HepG2 (cell line): Measurements from ENCODE around the gene TFB1M. TPM values are rescaled to one million over a fixed set of nuclear protein-coding genes. Genes with fewer than 3 reads are reported as not detected.
A peak's percentile ranks its signal among the peaks of the same experiment; 100 is the strongest.

Experiments used
- BRCA1 ChIP-seq: sonication (generic); formaldehyde crosslinking; IDR thresholded peaks from 2 replicates; pipeline ENCODE4 v1.4.0; 2020; ENCODE audit warnings: missing genetic modification reagents
- DDIT3 ChIP-seq: sonication (generic); formaldehyde crosslinking; IDR thresholded peaks from 2 replicates; pipeline ENCODE4 v1.4.0; 2020; ENCODE audit warnings: mild to moderate bottlenecking, missing genetic modification reagents
- MAFG ChIP-seq: sonication (generic); formaldehyde crosslinking; IDR thresholded peaks from 2 replicates; pipeline ENCODE4 v1.5.1; 2020; ENCODE audit warnings: mild to moderate bottlenecking, missing genetic modification reagents
- NR2F1 ChIP-seq, 2 experiments: fragments of 450-650 bp in 1 of 2; formaldehyde crosslinking in 1 of 2; IDR thresholded peaks; 2 replicates each; pipeline versions ENCODE4 v1.5.0 to v1.6.1; 2016 to 2020; ENCODE audit warnings: mild to moderate bottlenecking in 1 of 2, missing compliant biosample characterization in 1 of 2, missing genetic modification reagents in 1 of 2, moderate library complexity in 1 of 2
- RCOR2 ChIP-seq: IDR thresholded peaks from 2 replicates; pipeline ENCODE4 v1.6.1; 2016; ENCODE audit warnings: missing biosample characterization, missing genetic modification reagents
- SCMH1 ChIP-seq: sonication (generic); formaldehyde crosslinking; IDR thresholded peaks from 2 replicates; pipeline ENCODE4 v1.9.0; 2021; ENCODE audit warnings: missing genetic modification reagents, mild to moderate bottlenecking, borderline replicate concordance
- SOX6 ChIP-seq, 2 experiments: fragments of 450-650 bp in 1 of 2; sonication (generic) in 1 of 2; formaldehyde crosslinking in 1 of 2; IDR thresholded peaks; 2 replicates each; pipeline versions ENCODE4 v1.4.0 to v1.6.1; 2017 to 2020; ENCODE audit warnings: antibody characterized with exemption in 1 of 2, mild to moderate bottlenecking in 1 of 2, missing genetic modification reagents in 1 of 2
- TBX3 ChIP-seq: fragments of 450-650 bp; IDR thresholded peaks from 2 replicates; pipeline ENCODE4 v1.6.1; 2017; ENCODE audit warnings: antibody characterized with exemption, mild to moderate bottlenecking, inconsistent platforms, borderline replicate concordance
- TP53 ChIP-seq: sonication (generic); formaldehyde crosslinking; conservative IDR thresholded peaks from 2 replicates; pipeline ENCODE4 v1.4.0; 2020; ENCODE audit warnings: missing genetic modification reagents
- ZBTB25 ChIP-seq: IDR thresholded peaks from 2 replicates; pipeline ENCODE4 v1.6.1; 2018; ENCODE audit warnings: missing genetic modification reagents
- ZMAT3 ChIP-seq: sonication (generic); formaldehyde crosslinking; conservative IDR thresholded peaks from 2 replicates; pipeline ENCODE4 v1.7.0; 2021; ENCODE audit warnings: missing genetic modification reagents
- ZNF136 ChIP-seq: sonication (generic); formaldehyde crosslinking; IDR thresholded peaks from 2 replicates; pipeline ENCODE4 v1.8.1; 2022; ENCODE audit warnings: low read depth, mild to moderate bottlenecking, moderate library complexity, missing genetic modification reagents
- ZNF225 ChIP-seq: sonication (generic); formaldehyde crosslinking; IDR thresholded peaks from 2 replicates; pipeline ENCODE4 v1.4.0; 2020; ENCODE audit warnings: mild to moderate bottlenecking, missing genetic modification reagents
- ZNF432 ChIP-seq: sonication (generic); formaldehyde crosslinking; IDR thresholded peaks from 2 replicates; pipeline ENCODE4 v1.5.0; 2020; ENCODE audit warnings: missing genetic modification reagents, mild to moderate bottlenecking, borderline replicate concordance
- ZNF552 ChIP-seq: sonication (generic); formaldehyde crosslinking; IDR thresholded peaks from 2 replicates; pipeline ENCODE4 v1.9.0; 2022; ENCODE audit warnings: missing genetic modification reagents, mild to moderate bottlenecking, borderline replicate concordance
- polyA plus RNA-seq, 8 experiments: library from polyadenylated mRNA; depleted of rRNA in 3 of 8; stranded (reverse) in 7 of 8; unstranded in 1 of 8; fragments of >200 nt; fragmentation: Illumina TruSeq in 4 of 8; extraction: Trizol in 4 of 8; gene quantifications; 2 replicates each; pipeline versions ENCODE4 v1.2.1 to v1.2.3, GENCODE V29; 2011 to 2016; ENCODE audit warnings: low read depth in 4 of 8, missing spikeins in 1 of 8, mixed read lengths in 1 of 8; ENCODE audit not compliant: insufficient read depth in 1 of 8
- total RNA-seq, 5 experiments: library from RNA; depleted of rRNA; stranded (reverse); fragments of >200 nt; fragmentation: Illumina TruSeq; extraction: Trizol; gene quantifications; 2 replicates each; pipeline ENCODE4 v1.2.3, GENCODE V29; 2016; ENCODE audit warnings: low read depth in 1 of 5
- TF ChIP-seq, protein P1 (sequence below): sonication (generic); formaldehyde crosslinking; conservative IDR thresholded peaks from 2 replicates; pipeline ENCODE4 v1.8.0; 2022; ENCODE audit warnings: low read depth, missing genetic modification reagents
- TF ChIP-seq, protein P2 (sequence below): sonication (generic); formaldehyde crosslinking; IDR thresholded peaks from 2 replicates; pipeline ENCODE4 v1.8.0; 2022; ENCODE audit warnings: low read depth, missing genetic modification reagents
- TF ChIP-seq, protein P3 (sequence below): sonication (generic); formaldehyde crosslinking; IDR thresholded peaks from 2 replicates; pipeline ENCODE4 v1.9.0; 2022; ENCODE audit warnings: missing genetic modification reagents, mild to moderate bottlenecking, borderline replicate concordance
- TF ChIP-seq, protein P4 (sequence below): sonication (generic); formaldehyde crosslinking; conservative IDR thresholded peaks from 2 replicates; pipeline ENCODE4 v1.5.0; 2020; ENCODE audit warnings: missing genetic modification reagents
- TF ChIP-seq, protein P5 (sequence below): IDR thresholded peaks from 2 replicates; pipeline ENCODE4 v1.6.1; 2016; ENCODE audit warnings: mild to moderate bottlenecking, missing biosample characterization, missing genetic modification reagents

TFB1M gene
- total and polyA plus RNA-seq, 2 of the 13 experiments (the other 11 are each of a cell fraction or from before 2014, with no cell fraction given), result 91.4 to 122 TPM

DNA sequence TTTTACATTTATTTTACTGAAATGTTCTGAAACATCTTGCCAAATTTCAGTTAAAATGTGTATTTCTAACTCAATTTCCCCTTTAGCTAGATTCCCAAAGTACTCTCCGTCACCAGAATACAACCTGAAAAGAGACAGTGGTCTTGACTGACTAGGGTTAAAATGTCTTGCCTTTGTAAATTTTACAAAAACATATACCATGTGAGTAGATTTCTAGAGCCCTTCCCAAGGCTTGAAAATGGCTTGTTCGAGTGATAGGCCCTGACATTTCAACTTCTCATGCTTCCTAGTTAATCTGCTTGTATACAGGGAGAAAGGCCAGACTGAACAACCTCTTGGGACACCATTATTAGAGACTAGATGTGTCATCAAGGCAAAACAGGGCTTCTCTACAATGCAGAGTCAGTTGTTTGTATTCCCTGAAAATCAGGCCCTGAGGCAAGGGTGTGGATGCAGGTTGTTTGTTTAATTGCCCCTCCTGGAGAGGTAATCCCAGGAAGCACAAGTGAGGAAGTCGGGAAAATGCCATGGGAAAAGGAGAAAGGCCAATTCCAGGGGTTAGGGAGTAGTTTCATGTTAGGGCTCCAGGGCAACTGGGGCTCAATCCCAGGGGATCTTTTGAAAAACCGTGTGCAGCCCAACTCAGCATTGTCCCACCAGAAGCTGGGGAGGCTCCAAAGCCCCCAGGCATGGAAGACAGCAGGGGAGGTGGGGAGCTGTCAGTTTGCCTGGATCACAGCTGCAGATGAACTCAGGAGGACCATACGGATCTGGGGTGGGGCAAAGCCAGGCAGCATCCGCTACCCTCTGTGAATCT, 11.6 kb upstream of the TFB1M start (continued):
- no peak for TF ChIP-seq SCMH1 (CRISPR knock-in tag)
- no peak for TF ChIP-seq SOX6 (IDR thresholded peaks at IDR 0.05)
- no peak; the same call in 1 of the 2 replicates for TF ChIP-seq SOX6 (CRISPR knock-in tag; IDR thresholded peaks at IDR 0.05)
- TF ChIP-seq, protein P1, sequence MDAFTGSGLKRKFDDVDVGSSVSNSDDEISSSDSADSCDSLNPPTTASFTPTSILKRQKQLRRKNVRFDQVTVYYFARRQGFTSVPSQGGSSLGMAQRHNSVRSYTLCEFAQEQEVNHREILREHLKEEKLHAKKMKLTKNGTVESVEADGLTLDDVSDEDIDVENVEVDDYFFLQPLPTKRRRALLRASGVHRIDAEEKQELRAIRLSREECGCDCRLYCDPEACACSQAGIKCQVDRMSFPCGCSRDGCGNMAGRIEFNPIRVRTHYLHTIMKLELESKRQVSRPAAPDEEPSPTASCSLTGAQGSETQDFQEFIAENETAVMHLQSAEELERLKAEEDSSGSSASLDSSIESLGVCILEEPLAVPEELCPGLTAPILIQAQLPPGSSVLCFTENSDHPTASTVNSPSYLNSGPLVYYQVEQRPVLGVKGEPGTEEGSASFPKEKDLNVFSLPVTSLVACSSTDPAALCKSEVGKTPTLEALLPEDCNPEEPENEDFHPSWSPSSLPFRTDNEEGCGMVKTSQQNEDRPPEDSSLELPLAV (CRISPR knock-in tag), result no peak
- TF ChIP-seq DDIT3 (CRISPR knock-in tag), result no peak
- TF ChIP-seq, protein P2, sequence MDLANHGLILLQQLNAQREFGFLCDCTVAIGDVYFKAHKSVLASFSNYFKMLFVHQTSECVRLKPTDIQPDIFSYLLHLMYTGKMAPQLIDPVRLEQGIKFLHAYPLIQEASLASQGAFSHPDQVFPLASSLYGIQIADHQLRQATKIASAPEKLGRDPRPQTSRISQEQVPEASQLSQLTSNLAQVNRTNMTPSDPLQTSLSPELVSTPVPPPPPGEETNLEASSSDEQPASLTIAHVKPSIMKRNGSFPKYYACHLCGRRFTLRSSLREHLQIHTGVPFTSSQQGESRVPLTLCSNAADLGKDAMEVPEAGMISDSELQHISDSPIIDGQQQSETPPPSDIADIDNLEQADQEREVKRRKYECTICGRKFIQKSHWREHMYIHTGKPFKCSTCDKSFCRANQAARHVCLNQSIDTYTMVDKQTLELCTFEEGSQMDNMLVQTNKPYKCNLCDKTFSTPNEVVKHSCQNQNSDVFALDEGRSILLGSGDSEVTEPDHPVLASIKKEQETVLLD, result no peak
- TF ChIP-seq TBX3, result no peak
- TF ChIP-seq NR2F1 (CRISPR knock-in tag; IDR thresholded peaks at IDR 0.05), result no peak
- TF ChIP-seq ZNF225 (CRISPR knock-in tag), result no peak
- no peak for TF ChIP-seq TP53 (CRISPR knock-in tag)
- no peak for TF ChIP-seq ZBTB25 (CRISPR knock-in tag)
- TF ChIP-seq ZNF136 (CRISPR knock-in tag), result no peak
- TF ChIP-seq, protein P3, sequence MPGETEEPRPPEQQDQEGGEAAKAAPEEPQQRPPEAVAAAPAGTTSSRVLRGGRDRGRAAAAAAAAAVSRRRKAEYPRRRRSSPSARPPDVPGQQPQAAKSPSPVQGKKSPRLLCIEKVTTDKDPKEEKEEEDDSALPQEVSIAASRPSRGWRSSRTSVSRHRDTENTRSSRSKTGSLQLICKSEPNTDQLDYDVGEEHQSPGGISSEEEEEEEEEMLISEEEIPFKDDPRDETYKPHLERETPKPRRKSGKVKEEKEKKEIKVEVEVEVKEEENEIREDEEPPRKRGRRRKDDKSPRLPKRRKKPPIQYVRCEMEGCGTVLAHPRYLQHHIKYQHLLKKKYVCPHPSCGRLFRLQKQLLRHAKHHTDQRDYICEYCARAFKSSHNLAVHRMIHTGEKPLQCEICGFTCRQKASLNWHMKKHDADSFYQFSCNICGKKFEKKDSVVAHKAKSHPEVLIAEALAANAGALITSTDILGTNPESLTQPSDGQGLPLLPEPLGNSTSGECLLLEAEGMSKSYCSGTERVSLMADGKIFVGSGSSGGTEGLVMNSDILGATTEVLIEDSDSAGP, result peak; percentile 67; the same call in 1 of the 2 replicates
- TF ChIP-seq ZMAT3 (CRISPR knock-in tag), result no peak; the same call in 1 of the 2 replicates
- no peak for TF ChIP-seq MAFG
- TF ChIP-seq ZNF552, result no peak
- no peak for TF ChIP-seq BRCA1 (CRISPR knock-in tag)
- TF ChIP-seq, protein P4, sequence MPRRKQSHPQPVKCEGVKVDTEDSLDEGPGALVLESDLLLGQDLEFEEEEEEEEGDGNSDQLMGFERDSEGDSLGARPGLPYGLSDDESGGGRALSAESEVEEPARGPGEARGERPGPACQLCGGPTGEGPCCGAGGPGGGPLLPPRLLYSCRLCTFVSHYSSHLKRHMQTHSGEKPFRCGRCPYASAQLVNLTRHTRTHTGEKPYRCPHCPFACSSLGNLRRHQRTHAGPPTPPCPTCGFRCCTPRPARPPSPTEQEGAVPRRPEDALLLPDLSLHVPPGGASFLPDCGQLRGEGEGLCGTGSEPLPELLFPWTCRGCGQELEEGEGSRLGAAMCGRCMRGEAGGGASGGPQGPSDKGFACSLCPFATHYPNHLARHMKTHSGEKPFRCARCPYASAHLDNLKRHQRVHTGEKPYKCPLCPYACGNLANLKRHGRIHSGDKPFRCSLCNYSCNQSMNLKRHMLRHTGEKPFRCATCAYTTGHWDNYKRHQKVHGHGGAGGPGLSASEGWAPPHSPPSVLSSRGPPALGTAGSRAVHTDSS (CRISPR knock-in tag), result no peak
- TF ChIP-seq, protein P5, sequence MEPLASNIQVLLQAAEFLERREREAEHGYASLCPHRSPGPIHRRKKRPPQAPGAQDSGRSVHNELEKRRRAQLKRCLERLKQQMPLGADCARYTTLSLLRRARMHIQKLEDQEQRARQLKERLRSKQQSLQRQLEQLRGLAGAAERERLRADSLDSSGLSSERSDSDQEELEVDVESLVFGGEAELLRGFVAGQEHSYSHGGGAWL, result 0 out of 2 replicates have a peak, but pooled peaks have one; percentile 15
- TF ChIP-seq ZNF432 (CRISPR knock-in tag), result no peak
- TF ChIP-seq RCOR2 (CRISPR knock-in tag), result no peak
